ENCODE data around the gene MCIDAS. TPM values are rescaled to one million over a fixed set of nuclear protein-coding genes. Genes with fewer than 3 reads are reported as not detected.
A peak's percentile ranks its signal among the peaks of the same experiment; 100 is the strongest.

Gene MCIDAS
- polyA plus RNA-seq (2013, experiment 1 of 2; ENCODE audit: insufficient read length): not detected
- polyA plus RNA-seq (2013, experiment 2 of 2; ENCODE audit: insufficient read length): not detected

DNA sequence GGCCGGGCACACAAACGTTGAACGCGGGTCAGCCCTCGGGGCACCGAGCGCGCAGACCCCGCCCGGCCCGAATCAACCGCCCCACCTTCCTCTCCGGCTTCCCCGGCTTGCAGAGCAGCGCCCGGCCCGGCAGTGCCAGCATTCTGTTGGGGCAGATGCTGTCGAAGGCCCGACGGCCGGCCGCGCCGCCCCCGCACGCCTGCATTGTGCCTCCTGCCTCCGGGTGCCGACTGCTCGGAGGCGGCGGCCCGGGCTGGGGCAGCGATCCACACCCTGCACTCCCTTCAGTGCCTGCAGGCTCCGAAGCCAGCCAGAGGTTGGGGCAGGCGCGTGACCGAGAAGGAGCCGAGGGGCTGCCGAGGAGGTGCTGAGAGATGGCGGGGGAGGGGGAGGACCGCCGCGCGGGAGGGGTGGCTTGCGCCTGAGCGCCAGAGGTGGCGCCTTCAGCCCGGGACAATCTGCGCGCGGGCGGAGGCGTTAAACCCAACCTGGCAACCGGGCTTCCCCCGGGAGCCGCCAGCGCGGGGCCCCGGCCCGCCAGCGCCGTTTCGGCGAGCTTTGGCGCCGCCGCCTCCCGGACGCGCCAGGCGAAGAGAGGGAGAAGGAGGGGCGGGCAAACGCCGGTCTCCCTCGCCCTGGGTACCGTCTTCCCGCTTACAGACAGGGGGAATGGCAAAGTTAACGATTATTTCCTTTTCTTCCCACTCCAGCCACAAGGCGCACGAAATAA lies at the start of gene MCIDAS:
MCIDAS (minus strand) TSS at position 382 of the 730 bp plus-strand sequence; CDS start at position 205, 177 bp downstream.
- peak; percentile 32 for DNase-seq

DNA sequence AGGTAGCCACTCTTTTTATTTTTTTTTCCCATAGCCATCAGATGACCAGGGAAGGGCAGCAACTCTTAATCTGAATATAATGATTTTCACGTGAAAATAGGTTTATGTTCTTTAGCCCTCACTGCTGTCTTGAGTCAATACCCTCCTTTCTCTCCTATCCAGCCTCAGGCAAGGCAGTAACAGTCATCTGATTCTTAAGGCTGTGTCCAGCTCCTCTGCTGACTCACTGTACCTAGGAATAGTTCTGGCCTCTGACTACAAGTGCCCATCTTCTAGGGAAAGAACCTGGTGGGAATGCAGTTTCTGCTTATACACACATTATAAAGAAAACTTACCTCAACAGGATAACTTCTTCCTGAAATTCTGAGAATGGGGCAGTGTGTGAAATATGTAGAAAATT lies 49.7 kb upstream of the MCIDAS start:
- peak; percentile 6 for DNase-seq

DNA sequence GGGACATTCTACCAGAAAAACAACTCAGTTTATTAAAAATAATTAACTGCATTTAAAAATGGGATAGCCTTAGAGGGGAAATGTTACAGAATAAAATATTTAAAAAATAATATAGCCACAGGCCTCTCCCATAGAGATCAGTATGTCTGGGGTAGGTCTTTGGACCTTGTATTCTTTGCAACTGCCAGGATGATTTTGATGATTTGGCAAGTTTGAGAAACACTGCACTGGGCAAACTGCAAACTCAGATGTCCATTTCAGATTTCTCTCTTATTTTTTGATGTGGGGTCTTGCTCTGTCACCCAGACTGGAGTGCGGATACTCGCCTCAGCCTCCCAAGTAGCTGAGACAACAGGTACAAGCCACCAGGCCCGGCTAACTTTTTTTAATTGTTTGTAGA lies 31.2 kb upstream of the MCIDAS start:
- no peak for DNase-seq

DNA sequence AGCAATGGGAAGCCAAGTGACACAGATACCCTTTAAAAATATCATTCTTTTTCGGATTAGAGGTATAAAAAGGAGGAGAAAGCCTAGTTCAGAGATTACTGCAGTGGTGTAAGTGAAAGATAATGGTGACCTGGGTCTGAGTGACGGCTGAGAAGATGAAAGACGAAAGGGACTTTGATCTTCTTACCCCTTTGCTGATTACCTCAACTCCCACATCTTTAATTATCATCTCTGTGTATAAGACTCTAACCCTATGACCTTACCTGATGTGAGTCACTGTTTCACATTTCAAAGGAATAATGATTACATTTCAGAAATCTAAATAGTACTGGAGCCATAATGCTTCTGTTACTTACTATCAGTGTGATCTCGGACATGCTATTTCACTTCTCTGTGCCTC lies 27.7 kb upstream of the MCIDAS start:
- DNase-seq: no peak

DNA sequence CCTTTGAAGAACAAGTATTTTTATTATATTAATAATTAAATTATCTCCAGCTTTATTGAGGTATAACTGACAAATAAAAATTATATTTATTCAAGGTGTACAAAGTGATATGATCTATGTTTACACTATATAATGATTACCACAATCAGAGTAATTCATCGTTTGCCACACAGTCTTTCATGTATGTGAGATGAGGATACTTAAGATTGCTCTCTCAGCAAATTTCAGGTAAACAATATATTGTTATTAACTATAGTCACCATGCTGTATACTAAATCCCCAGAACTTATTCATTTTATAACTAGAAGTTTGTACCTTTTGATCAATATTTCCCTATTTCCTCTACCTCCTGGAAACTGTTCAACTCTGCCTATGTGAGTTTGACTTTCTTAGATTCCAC lies 22.9 kb upstream of the MCIDAS start:
- DNase-seq: no peak

DNA sequence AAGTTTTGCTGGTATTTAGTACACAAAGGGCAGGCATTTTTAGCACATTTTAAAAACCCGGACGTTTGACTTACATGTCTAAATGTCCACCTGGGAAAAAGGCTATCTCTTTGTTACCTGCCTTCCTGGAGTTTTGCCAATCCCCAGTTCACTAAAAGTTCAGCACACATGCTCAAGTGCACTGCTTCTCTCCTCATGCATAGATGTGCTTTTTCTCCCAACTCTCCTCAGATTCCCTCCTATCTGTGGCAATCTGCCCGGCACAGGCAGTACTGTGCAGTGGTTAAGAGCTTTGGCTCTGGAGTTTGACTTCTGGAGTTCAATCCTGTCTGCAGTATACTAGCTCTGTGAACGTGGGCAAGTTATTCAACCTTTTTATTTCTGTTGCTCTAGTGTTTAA lies 14.6 kb upstream of the MCIDAS start:
- DNase-seq: no peak

DNA sequence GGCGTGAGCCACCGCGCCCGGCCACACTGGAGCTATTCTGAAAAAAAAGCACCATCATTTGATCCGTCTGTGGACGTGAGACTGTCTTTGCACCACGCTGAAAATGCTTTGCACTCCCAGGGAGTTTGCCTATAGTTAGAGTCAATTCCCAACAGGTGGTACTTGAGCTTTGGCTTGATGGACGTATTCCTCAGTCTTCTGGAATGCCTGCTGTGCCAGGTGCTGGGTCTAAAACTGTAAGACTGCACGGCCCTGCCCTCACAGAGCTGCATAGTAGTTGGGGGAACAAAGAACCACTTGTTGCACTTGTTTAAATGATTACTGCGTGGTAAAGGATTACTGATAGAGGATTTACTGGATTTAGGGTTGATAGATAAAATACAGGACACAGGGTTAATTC lies 9.7 kb upstream of the MCIDAS start:
- no peak for DNase-seq

DNA sequence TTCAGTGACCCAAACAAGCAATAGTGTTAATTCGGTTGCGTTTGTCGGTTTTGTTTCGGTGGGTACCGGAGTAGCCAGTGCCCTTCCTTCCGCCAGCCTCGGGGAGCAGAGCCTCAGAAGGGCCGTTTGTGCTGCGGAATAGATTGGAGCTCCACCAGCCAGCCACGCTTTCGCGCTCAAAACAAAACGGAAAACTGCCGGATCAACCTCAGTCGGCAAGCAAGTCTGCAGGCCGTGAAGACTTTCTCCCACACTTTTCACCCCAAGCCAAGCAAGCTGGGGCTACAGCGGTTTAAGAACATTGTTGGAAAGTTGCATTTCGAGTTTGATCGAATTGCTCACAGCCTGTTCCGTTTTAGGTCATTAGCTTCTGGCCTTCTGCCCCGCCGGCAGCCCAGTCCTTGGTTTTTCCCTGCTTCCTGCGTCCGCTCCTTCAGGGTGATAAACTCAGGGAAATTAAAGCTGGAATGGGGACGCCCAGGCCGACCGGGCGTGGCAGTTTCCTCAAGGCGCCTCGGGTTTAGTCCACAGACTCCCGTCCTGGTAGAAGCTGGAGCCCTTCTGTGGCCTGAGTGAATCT lies 7.1 kb upstream of the MCIDAS start:
- no peak for DNase-seq

DNA sequence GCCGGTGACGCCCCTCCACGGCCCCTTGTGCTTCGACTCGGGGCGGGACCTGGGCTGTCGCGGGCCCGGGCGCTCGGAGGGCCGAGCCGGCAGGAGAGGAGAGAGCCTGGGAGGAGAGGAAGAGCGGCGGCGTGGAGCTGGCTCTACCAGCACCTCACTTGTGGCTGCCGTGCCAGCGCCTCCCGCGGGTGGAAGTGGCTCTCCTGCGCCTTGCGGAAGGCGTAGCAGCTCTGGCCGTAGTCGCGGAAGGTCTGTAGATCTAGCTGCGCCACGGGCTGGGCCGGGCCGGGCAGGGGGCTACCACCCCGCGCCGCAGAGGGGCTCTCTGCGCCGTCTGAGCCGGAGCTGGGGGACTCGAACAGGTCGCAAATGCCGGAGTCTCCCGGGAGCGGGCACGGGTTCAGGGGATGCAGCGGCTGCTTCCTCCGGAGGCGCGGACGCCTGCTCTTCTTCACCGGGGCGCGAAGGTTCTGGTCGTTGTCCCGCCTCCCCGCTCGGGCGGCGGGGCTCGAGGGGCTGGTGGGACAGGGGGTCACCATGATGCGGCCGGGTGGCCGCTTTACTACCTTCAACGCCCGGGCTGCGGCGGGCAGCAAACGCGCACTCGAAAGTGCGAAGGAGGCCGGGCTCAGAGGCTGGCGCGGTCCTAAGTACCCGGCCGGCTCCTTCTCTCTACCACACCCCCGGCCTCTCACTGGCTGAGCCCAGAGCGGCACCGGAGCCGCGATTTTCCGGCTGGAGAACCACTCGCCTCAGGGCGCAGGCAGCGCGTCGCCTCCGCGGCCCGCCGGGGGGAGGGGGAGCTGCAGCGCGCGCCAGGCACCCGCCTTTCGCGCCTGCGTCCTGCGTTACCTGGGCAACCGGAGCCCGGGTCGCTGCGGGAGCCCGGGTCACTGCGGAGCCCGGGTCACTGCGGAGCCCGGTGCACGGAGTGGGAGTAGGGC lies 6.1 kb upstream of the MCIDAS start, which contains the start of gene CCNO:
CCNO (minus strand) TSS at position 624 of the 944 bp plus-strand sequence; CDS start at position 539, 85 bp downstream.
- peak; percentile 72 for DNase-seq

DNA sequence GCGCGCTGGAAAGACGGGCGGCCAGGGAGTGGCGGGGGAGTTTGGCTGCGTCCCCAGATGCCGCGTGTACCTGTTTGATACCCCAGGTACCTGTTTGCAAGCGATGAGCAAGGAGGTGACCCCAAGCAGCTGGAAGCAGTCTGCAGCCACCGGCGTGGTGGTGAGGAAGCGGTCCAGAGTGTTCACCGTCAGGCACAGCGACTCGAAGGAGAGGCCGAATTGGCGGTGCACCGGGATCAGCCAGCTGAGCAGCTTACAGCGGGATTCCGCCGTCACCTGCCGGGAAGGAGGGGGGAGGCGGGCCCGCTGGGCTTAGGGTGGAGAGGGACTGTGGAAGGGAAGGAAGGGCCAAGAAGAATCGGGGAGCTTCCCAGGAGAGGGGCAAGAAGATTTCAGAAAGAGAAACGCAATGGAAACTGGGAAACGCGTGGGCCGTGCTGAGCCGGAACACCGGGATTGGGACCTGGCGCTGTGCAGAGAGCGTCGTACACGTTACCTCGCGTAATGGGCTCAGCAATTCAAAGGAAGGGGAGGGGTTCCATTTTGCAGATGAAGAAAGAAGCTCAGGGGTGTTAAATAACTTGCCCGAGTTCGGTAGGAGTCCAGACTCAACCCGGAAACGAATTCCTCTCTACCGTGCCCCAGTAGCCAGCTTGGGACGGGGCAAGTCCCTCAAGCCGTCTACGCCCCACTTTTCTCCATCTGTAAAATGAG lies 5.3 kb upstream of the MCIDAS start:
- no peak for DNase-seq

DNA sequence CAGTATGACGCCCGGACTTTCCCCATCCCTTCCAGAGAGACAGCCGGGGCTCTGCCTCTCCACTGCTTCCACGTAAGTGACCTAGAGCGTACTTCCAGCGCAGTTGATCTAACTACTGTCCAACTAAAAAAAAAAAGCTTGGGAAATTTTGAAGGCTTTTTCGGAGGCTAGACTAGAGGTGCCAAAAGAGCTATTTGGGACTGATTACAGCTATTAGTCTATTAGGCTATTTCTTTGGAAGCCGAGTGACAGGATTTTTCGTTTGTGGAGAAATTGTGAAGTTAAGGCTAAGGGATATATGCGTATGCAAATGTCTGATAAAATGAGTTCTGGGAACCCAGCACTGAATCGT lies 4.8 kb upstream of the MCIDAS start:
- DNase-seq: no peak

DNA sequence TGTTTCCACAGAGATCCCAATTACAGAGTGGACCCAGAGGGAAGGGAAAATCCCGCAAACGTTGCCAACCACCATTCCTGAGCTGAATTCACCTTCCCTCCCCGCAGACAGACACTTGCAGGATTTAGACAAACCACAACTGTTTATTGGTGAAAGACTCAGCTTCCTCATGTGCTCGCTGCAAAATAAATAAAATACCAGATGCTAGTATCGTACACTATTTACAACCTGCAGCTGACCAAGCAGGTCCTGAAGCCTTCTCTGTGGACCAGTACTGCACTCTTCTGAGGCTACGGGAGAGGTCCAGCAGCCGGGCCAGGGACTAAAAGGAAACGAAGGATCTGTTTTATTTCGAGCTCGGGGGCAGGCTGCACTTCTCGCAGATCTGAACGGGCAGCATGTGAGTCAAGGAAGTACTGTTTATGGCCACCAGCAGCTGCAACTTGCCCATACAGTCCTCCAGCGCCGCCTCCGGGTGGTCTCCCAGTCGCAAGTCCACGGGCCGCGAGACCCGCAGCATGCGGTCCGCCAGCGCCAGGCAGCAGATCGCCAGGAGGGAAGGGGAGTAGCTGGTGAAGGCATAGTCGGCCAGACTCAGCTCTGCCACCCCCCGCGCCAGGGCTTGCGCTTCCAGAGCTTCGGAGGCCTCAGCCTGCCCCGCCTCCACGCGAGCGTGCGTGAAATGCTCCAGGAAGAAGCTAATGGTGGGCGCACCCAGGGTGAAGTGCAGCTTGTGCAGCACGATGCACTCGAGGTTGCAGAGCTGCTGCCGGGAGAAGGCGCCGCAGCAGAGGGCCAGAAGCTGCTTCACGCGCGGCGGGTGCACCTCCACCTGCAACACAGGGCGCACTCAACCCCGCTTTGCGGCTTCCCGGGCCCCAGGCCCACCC lies 4.2 kb upstream of the MCIDAS start:
- DNase-seq: no peak

DNA sequence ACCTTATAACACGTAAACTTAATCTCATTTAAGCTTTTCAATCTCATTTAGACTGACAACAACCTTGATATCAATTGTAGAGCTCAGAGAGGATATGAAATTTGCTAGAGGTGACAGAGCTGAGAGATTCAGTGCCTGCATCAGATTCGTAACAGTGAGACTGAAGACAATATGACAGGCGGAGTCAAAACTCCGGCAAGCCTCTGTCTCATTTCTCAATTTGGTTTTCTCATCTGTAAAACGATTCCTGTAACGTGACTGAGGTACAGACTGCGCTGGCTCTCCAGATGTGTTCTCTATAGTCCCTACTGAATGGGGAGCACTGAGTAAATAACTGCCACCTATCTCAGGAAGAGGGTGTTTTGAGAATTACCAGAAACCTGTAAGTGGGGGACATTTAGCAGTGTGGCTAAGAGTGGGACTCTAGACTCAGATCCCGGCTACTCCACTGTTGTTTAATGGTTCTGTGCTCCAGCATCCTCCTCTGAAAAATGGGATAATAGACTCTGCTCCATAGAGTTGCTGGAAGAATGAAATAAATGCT lies 3.0 kb upstream of the MCIDAS start:
- DNase-seq: no peak

DNA sequence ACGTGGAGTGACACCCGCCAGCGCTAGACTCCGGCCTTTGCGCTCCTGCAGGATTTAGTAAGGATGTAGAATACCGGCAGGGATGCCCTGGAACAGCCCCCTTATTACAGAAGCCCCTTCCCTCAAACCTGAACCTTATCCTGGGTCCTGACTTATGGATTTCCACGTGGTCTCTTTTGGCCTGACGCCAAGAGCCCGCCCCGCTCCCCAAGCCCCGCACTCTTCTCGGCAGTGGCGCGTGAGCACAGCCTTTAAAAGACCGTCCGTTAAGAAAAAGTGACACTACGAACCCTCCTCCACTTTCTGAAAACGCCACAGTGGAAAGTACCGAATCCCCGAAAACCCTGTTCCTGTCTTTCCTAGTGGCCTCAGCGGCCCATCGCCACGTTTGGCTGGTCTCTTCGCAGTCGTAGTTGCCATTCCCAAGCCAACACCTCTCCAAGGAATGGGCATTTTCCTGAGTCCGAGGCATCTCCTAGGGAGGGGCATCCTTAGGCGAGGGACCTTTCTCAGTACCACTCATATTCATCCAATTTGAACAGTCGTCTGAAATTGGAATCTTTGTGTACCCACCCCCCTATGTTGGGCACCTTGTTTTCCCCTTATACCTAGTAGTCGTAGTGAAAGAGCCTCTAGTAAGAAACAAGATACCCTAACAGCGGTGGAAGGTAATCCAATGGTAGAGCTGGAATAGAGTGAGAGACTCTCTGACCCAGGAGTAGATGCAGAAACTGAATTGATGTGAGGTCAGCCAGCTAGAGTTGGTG lies 732 bp upstream of the MCIDAS start:
- no peak for DNase-seq

DNA sequence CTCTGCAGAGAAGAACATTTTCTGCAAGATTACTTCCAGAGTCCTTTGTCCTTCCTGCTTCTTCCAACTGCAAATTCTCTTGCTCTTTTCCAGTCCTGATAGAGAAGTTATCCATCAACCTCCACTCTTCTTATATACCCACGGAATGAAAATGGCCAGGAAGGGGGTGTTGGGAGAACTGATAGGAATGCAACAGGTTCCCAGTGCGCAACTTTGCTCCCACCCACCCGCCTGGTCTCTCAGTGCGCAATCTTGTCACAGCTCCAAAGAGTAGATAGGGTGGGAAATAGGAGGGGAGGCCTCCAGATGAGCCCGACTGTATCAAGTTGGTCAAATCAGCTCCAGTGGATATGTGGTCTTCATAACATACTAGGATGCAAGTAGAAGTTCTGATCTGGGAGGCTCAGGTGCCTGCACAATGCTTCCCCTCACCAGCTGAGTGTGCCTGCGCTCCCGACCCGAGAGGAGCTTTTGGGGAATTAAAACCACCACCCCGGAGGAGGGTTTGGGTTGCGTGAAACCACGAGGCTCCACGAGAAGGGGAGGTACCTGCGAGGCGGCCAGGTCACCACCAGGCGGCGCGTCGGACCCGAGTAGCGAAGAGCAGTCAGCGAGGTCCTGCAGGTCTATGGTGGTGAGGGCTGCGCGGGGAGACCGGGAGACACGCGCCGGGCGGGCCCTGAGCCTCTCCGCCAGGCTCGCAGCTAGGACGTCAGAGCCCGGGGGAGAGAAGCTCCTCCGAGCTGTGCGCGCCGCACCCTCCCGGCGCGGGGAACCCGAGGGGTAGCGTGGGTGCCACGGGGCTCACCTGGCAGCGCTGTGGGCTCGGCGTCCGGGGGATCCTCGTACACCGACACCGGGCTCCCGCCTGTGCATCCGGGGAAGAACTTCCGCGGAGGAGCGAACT lies 835 bp downstream of the MCIDAS start:
- peak; percentile 39 for DNase-seq

DNA sequence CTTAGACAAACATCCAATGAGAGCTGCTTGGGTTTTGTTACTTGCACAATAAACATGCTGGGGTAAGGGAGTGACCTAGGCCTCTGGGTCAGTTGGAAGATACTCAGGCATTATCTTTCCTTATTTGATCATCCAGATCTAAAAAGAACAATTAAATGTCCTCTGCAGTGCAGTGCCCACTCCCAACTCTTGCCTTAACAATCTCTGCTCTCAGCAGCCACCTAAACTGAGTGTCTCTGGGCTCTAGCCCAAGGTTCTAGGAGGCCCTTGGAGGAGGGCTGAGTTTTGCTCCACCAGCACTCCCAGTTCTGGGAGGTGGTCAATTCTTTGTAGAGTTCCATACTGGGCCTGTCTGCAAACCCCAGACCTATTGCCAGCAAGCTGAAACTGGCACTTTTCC lies 1.8 kb downstream of the MCIDAS start:
- DNase-seq: no peak

DNA sequence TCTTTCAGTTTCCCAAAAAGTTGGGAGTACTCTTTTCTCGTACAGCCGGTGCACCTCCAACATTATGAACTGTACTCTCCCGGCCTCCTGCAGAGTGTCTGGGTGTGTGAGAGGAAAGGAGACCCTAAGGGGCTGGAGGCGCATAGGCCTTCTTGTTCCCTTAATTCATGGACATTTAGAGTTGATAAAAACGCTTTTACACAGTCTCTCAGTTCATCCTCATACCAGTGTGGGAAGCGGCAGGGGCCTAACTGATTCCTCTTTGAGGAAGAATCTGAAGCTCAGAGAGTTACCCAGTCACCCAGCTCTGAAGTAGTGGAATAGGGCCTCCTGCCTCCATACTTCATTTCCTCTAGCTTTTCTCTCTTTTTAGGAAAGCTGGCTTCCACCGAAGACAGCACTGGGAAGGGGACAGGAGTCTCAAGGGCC lies 3.3 kb downstream of the MCIDAS start:
- no peak for DNase-seq

DNA sequence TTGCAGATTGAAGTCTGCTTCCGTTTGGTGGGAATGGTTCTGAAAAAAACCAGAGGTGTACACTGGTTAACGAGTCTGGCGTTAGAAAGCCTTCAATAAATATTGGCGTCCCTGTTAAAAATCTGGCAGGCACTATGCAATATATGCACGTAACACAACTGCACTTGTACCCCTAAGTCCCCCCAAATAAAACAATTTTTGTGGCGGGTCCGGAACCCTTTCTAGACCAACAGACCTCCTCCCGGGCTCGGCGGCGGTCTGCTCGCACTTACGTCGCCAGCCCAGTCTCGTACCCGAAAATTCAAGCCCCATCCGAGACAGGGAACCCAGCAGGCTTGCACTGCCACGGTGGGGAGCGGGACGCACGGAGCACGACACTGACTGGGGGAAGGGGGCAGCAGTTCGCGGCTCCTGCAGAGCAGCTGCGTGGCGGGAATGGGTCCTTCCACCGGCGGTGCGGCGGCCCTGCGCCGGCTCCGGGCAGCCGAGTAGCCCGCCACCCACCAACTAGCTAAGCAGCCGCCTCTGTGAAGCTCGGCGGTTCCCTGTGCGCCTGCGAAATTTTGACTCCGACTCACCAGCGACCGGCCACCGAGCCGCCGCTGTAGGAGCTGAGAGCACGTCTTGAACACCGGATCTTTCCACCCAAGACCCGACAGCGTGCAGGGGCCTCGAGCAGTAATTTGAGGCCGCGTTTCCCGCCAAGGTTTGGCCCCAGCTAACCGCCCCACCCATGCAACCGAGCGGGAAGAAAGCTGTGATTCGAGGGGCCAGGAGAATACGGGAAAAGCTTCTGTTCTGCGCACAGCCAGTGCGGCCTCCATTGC lies 3.9 kb downstream of the MCIDAS start:
- no peak for DNase-seq

Measured in fibroblast of skin of back (primary cell).